A549 treated with Mapracorat at 1 μM for 4 hours (cell line): ENCODE data around the gene DISP2. TPM values are rescaled to one million over a fixed set of nuclear protein-coding genes. Genes with fewer than 3 reads are reported as not detected.

Source experiments
- total RNA-seq: library from RNA; stranded (reverse); fragments of 200-300 nt; extraction: Qiagen RNA extraction; gene quantifications from 5 replicates; pipeline ENCODE4 v1.2.3, GENCODE V29; 2022

DISP2 gene
- 0.64 to 2.6 TPM (median 1.0 TPM) in 5 replicates for total RNA-seq

GRCh38 chr15:40357723-40358470 lies at the start of gene DISP2:
DISP2 (plus strand) TSS chr15:40358219; CDS start chr15:40358322, 103 bp downstream.

GRCh38 chr15:40323239-40323952 lies 34.6 kb upstream of the DISP2 start, which contains the start of gene INAFM2:
INAFM2 (plus strand) TSS chr15:40323692; CDS start chr15:40324056, 364 bp downstream.

GRCh38 chr15:40340740-40341400 lies 17.1 kb upstream of the DISP2 start, which contains the start of gene CCDC9B:
CCDC9B (minus strand) TSS chr15:40340939; CDS start chr15:40340819, 120 bp downstream.

GRCh38 chr15:40382580-40383456 lies 24.8 kb downstream of the DISP2 start, which contains the start of gene KNSTRN:
KNSTRN (plus strand) TSS chr15:40382721; CDS start chr15:40382836, 115 bp downstream.

GRCh38 chr15:40405501-40406381 lies 47.7 kb downstream of the DISP2 start, which contains the start of gene IVD:
IVD (plus strand) TSS chr15:40405795; CDS start chr15:40405828, 33 bp downstream.

Other genes with a start within 250 kb of the DISP2 start
- gene BMF, start 249.3 kb upstream of the DISP2 start, total RNA-seq, result 0.97 to 1.5 TPM (median 1.1 TPM) in 5 replicates
- gene BUB1B, start 197.2 kb upstream of the DISP2 start, total RNA-seq, result 24.0 to 29.7 TPM (median 27.8 TPM) in 5 replicates
- gene PAK6, start 119.2 kb upstream of the DISP2 start, total RNA-seq, result 0.43 to 0.86 TPM (median 0.60 TPM) in 5 replicates
- 0.15 to 0.40 TPM (median 0.32 TPM) in 4 of 5 replicates, not detected in the other for gene ANKRD63, start 75.2 kb upstream of the DISP2 start, total RNA-seq
- gene PLCB2, start 50.3 kb upstream of the DISP2 start, total RNA-seq, result 0.51 to 1.1 TPM (median 0.77 TPM) in 5 replicates
- gene INAFM2, start 34.5 kb upstream of the DISP2 start, total RNA-seq, result 5.2 to 6.8 TPM (median 6.4 TPM) in 5 replicates
- gene CCDC9B, start 17.3 kb upstream of the DISP2 start, total RNA-seq, result 17.1 to 25.1 TPM (median 20.2 TPM) in 5 replicates
- not detected in 5 replicates for gene PHGR1, start 7.2 kb upstream of the DISP2 start, total RNA-seq
- gene KNSTRN, start 24.5 kb downstream of the DISP2 start, total RNA-seq, result 45.3 to 54.4 TPM (median 51.5 TPM) in 5 replicates
- gene IVD, start 47.6 kb downstream of the DISP2 start, total RNA-seq, result 10.7 to 14.2 TPM (median 12.5 TPM) in 5 replicates
- gene BAHD1, start 82.7 kb downstream of the DISP2 start, total RNA-seq, result 10.4 to 12.3 TPM (median 11.6 TPM) in 5 replicates
- gene CHST14, start 112.8 kb downstream of the DISP2 start, total RNA-seq, result 14.2 to 19.8 TPM (median 18.8 TPM) in 5 replicates
- gene CCDC32, start 206.8 kb downstream of the DISP2 start, total RNA-seq, result 11.9 to 17.7 TPM (median 15.5 TPM) in 5 replicates
- 13.3 to 15.7 TPM (median 15.3 TPM) in 5 replicates for gene RPUSD2, start 211.1 kb downstream of the DISP2 start, total RNA-seq
- gene KNL1, start 236.0 kb downstream of the DISP2 start, total RNA-seq, result 5.3 to 7.2 TPM (median 6.8 TPM) in 5 replicates